Measurements from ENCODE around the gene BBIP1.

The BBIP1 gene

DNA sequence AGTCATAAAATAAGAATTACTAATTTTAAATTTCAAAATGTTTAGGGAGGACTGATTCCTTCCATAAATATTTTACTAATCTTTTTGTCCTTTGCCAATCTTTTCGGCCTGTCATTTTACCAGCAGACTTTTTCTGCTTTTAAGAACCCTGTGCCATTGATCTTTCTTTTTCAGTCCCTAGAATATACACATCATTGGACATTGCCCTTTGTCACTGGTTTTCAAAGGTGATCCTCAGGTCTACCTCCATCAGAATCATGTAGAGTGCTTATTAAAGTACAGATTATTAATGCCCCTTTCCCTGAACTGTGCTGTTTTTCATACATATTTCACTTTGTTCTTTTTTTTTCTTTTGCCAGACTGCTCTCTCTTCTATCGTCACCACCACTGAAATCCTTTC is 44.2 kb upstream of the BBIP1 start:
- TF ChIP-seq SUZ12 (IDR thresholded peaks at IDR 0.05), result no peak
- TF ChIP-seq BHLHE40 (IDR thresholded peaks at IDR 0.05; ENCODE audit: borderline replicate concordance), result no peak
- TF ChIP-seq L3MBTL2 (conservative IDR thresholded peaks at IDR 0.05), result no peak
- TF ChIP-seq, protein P1, sequence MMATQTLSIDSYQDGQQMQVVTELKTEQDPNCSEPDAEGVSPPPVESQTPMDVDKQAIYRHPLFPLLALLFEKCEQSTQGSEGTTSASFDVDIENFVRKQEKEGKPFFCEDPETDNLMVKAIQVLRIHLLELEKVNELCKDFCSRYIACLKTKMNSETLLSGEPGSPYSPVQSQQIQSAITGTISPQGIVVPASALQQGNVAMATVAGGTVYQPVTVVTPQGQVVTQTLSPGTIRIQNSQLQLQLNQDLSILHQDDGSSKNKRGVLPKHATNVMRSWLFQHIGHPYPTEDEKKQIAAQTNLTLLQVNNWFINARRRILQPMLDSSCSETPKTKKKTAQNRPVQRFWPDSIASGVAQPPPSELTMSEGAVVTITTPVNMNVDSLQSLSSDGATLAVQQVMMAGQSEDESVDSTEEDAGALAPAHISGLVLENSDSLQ (IDR thresholded peaks at IDR 0.05), result no peak
- no peak for TF ChIP-seq HDGF (IDR thresholded peaks at IDR 0.05; ENCODE audit: borderline replicate concordance)
- no peak for TF ChIP-seq NFRKB (IDR thresholded peaks at IDR 0.05)
- no peak for TF ChIP-seq FOXA1 (IDR thresholded peaks at IDR 0.05)
- TF ChIP-seq SP1 (IDR thresholded peaks at IDR 0.05), result no peak
- no peak for TF ChIP-seq ELF4 (IDR thresholded peaks at IDR 0.05)
- no peak for TF ChIP-seq LEF1 (IDR thresholded peaks at IDR 0.05; ENCODE audit: borderline replicate concordance)
- TF ChIP-seq ZNF384 (IDR thresholded peaks at IDR 0.05), result no peak
- TF ChIP-seq FOXK2 (IDR thresholded peaks at IDR 0.05), result no peak
- TF ChIP-seq CTBP1 (IDR thresholded peaks at IDR 0.05; ENCODE audit: borderline replicate concordance), result no peak
- ChIA-PET POLR2A (no interaction called here), CTCF (no interaction called here)
- no peak for DNase-seq (ENCODE audit: extremely low spot score)

- DNase-seq (ENCODE audit: extremely low spot score), result no peak
- CTCF ChIA-PET, result no interaction called here
- TF ChIP-seq NFRKB (IDR thresholded peaks at IDR 0.05) (no peak), ELF4 (IDR thresholded peaks at IDR 0.05) (no peak), HDGF (IDR thresholded peaks at IDR 0.05; ENCODE audit: borderline replicate concordance) (no peak), FOXM1 (IDR thresholded peaks at IDR 0.05; ENCODE audit: borderline replicate concordance) (no peak), FOXK2 (IDR thresholded peaks at IDR 0.05) (no peak), CTBP1 (IDR thresholded peaks at IDR 0.05; ENCODE audit: borderline replicate concordance) (no peak), L3MBTL2 (conservative IDR thresholded peaks at IDR 0.05) (no peak)
- POLR2A ChIA-PET, result no interaction called here
Measured at GRCh38 chr10:110962443-110962842, 43.5 kb upstream of the BBIP1 start.

DNA sequence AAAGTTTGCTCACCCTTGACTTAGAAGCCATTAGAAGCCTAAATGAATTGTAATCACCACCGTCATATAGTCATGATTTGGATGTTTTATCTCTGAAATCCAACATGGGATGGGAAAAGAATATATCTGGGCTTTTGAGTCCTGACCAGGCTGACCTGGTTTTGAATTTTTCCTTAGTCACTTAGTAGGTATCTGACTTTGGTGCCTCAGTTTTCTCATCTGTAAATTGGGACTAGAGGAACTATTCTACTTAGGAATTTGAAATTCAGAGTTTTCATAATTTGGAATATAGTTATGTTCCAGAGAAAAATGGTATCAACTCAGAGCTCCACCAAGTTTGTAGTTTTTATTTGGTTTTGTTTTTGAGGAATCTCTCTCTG is 41.3 kb upstream of the BBIP1 start:
- TF ChIP-seq L3MBTL2 (conservative IDR thresholded peaks at IDR 0.05) (no peak), ARNT (IDR thresholded peaks at IDR 0.05) (no peak), LEF1 (IDR thresholded peaks at IDR 0.05; ENCODE audit: borderline replicate concordance) (no peak), SP1 (IDR thresholded peaks at IDR 0.05) (no peak), TARDBP (IDR thresholded peaks at IDR 0.05) (no peak)
- ChIA-PET CTCF (no interaction called here), POLR2A (no interaction called here)
- DNase-seq (ENCODE audit: extremely low spot score), result no peak

DNA sequence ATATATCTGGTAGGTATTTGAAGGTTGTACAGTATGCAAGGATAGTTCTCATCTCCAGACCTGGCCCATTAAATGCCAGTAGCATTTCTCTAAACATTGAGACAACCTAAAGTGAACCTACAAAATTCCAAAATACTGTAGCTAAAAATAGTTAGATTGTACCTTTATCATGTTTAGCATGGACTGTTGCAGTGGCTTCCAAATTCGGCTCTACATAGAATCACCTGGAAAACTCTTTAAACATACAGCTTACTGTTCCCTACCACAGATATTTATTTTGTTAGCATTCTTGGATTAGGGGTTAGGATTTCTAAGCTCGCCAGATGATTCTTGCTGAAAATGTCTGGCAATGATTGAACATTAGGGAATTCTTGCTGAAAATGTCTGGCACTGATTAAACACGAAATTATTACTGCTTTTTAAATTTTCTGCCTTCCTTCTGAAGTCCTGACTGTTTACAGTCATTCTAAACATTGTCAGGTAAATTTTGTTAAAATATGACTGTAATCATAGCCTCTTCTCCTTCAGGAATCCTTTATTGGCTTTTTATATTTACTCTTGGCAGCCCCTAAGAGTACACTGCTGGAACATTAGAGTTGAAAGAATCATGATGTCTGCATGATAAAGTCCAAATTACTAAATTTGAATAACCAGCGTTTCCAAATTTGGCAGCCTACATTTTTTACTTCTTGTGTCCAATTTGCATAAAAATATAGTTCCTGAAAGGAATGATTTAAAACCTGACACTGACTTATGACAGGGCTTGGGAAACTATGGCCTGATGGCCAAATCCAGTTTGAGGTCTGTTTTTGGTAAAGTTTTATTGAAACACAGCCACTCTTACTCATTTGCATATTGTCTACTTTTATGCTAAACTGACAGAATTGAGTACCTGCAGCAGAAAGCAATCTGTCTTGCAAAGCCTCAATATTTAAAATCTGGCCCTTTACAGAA is 40.7 kb upstream of the BBIP1 start:
- ChIA-PET POLR2A (no interaction called here), CTCF (no interaction called here)
- TF ChIP-seq L3MBTL2 (conservative IDR thresholded peaks at IDR 0.05) (no peak), BHLHE40 (IDR thresholded peaks at IDR 0.05; ENCODE audit: borderline replicate concordance) (no peak)
- DNase-seq (ENCODE audit: extremely low spot score), result no peak

GRCh38 chr10:110957606-110958005 is 38.6 kb upstream of the BBIP1 start:
- POLR2A ChIA-PET, result no interaction called here
- no peak for TF ChIP-seq L3MBTL2 (conservative IDR thresholded peaks at IDR 0.05)
- no peak for TF ChIP-seq TARDBP (IDR thresholded peaks at IDR 0.05)
- TF ChIP-seq SUZ12 (IDR thresholded peaks at IDR 0.05), result no peak
- no peak for TF ChIP-seq SP1 (IDR thresholded peaks at IDR 0.05)
- no peak for TF ChIP-seq FOXK2 (IDR thresholded peaks at IDR 0.05)
- TF ChIP-seq, protein P1 (IDR thresholded peaks at IDR 0.05), result no peak
- TF ChIP-seq ELF4 (IDR thresholded peaks at IDR 0.05), result no peak
- no peak for TF ChIP-seq ZNF384 (IDR thresholded peaks at IDR 0.05)
- no peak for TF ChIP-seq FOXM1 (IDR thresholded peaks at IDR 0.05; ENCODE audit: borderline replicate concordance)
- no peak for TF ChIP-seq ARNT (IDR thresholded peaks at IDR 0.05)
- no peak for TF ChIP-seq CTBP1 (IDR thresholded peaks at IDR 0.05; ENCODE audit: borderline replicate concordance)
- TF ChIP-seq HDGF (IDR thresholded peaks at IDR 0.05; ENCODE audit: borderline replicate concordance), result no peak
- TF ChIP-seq BHLHE40 (IDR thresholded peaks at IDR 0.05; ENCODE audit: borderline replicate concordance), result no peak
- no peak for TF ChIP-seq NFRKB (IDR thresholded peaks at IDR 0.05)
- TF ChIP-seq FOXA1 (IDR thresholded peaks at IDR 0.05), result no peak
- no peak for TF ChIP-seq LEF1 (IDR thresholded peaks at IDR 0.05; ENCODE audit: borderline replicate concordance)
- CTCF ChIA-PET, result interaction anchor here (0.9 kb wide), 1 partner anchor 193 kb away, joined by 9 read pairs; no protein-coding TSS in a partner anchor
- no peak for DNase-seq (ENCODE audit: extremely low spot score)

- ChIA-PET CTCF (no interaction called here), POLR2A (no interaction called here)
- TF ChIP-seq SUZ12 (IDR thresholded peaks at IDR 0.05) (no peak), FOXK2 (IDR thresholded peaks at IDR 0.05) (no peak), SP1 (IDR thresholded peaks at IDR 0.05) (no peak)
- DNase-seq (ENCODE audit: extremely low spot score), result no peak
Measured at GRCh38 chr10:110951381-110951780, 32.4 kb upstream of the BBIP1 start.

GRCh38 chr10:110947061-110947595 is 28.1 kb upstream of the BBIP1 start:
- POLR2A ChIA-PET, result no interaction called here
- no peak for TF ChIP-seq TARDBP (IDR thresholded peaks at IDR 0.05)
- no peak for TF ChIP-seq CTBP1 (IDR thresholded peaks at IDR 0.05; ENCODE audit: borderline replicate concordance)
- DNase-seq (ENCODE audit: extremely low spot score), result no peak
- CTCF ChIA-PET, result no interaction called here

Data from HEK293T (cell line).